ENCODE measurements around the gene RASIP1.

DNA sequence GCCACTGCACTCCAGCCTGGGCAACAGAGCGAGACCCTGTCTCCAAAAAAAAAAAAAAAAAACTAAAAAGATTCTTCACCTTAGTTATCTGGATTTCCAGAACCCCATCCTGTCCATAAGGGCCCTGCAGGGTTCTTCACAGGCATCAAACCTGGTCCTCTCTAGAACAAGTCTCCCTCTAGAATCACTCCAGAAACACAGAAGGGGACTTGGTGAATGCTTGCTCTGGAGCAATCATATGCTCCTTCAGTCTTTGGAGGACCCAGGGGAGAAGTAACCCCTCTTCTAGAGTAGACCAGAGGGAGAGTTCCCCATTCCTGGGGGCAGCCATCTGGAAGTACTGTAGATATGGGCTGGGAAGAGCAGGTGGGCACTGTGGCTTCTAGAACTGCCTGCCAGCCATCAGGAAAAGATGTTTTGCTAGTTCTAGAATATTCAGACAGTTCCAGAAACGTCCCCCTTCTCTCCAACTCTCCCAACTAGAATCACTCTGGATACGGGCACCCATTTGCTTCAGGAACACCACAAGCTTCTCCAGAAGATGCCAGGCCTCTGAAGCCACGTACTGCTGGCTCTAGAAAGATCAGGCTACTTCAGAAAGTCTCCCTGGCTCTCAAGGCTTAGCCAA, 9.3 kb upstream of the RASIP1 start:
- TF ChIP-seq YY1 (tag by site-specific recombination; IDR thresholded peaks at IDR 0.05) = no peak
- TF ChIP-seq, protein P1, sequence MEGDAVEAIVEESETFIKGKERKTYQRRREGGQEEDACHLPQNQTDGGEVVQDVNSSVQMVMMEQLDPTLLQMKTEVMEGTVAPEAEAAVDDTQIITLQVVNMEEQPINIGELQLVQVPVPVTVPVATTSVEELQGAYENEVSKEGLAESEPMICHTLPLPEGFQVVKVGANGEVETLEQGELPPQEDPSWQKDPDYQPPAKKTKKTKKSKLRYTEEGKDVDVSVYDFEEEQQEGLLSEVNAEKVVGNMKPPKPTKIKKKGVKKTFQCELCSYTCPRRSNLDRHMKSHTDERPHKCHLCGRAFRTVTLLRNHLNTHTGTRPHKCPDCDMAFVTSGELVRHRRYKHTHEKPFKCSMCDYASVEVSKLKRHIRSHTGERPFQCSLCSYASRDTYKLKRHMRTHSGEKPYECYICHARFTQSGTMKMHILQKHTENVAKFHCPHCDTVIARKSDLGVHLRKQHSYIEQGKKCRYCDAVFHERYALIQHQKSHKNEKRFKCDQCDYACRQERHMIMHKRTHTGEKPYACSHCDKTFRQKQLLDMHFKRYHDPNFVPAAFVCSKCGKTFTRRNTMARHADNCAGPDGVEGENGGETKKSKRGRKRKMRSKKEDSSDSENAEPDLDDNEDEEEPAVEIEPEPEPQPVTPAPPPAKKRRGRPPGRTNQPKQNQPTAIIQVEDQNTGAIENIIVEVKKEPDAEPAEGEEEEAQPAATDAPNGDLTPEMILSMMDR (tag by site-specific recombination; IDR thresholded peaks at IDR 0.05) = no peak
- TF ChIP-seq ZEB2 (tag by site-specific recombination; IDR thresholded peaks at IDR 0.05) = no peak
- no peak for TF ChIP-seq SCRT2 (tag by site-specific recombination; IDR thresholded peaks at IDR 0.05)
- TF ChIP-seq, protein P2, sequence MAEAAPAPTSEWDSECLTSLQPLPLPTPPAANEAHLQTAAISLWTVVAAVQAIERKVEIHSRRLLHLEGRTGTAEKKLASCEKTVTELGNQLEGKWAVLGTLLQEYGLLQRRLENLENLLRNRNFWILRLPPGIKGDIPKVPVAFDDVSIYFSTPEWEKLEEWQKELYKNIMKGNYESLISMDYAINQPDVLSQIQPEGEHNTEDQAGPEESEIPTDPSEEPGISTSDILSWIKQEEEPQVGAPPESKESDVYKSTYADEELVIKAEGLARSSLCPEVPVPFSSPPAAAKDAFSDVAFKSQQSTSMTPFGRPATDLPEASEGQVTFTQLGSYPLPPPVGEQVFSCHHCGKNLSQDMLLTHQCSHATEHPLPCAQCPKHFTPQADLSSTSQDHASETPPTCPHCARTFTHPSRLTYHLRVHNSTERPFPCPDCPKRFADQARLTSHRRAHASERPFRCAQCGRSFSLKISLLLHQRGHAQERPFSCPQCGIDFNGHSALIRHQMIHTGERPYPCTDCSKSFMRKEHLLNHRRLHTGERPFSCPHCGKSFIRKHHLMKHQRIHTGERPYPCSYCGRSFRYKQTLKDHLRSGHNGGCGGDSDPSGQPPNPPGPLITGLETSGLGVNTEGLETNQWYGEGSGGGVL (tag by site-specific recombination; IDR thresholded peaks at IDR 0.05) = no peak
- no peak for TF ChIP-seq ZNF114 (tag by site-specific recombination; IDR thresholded peaks at IDR 0.05)
- TF ChIP-seq, protein P3, sequence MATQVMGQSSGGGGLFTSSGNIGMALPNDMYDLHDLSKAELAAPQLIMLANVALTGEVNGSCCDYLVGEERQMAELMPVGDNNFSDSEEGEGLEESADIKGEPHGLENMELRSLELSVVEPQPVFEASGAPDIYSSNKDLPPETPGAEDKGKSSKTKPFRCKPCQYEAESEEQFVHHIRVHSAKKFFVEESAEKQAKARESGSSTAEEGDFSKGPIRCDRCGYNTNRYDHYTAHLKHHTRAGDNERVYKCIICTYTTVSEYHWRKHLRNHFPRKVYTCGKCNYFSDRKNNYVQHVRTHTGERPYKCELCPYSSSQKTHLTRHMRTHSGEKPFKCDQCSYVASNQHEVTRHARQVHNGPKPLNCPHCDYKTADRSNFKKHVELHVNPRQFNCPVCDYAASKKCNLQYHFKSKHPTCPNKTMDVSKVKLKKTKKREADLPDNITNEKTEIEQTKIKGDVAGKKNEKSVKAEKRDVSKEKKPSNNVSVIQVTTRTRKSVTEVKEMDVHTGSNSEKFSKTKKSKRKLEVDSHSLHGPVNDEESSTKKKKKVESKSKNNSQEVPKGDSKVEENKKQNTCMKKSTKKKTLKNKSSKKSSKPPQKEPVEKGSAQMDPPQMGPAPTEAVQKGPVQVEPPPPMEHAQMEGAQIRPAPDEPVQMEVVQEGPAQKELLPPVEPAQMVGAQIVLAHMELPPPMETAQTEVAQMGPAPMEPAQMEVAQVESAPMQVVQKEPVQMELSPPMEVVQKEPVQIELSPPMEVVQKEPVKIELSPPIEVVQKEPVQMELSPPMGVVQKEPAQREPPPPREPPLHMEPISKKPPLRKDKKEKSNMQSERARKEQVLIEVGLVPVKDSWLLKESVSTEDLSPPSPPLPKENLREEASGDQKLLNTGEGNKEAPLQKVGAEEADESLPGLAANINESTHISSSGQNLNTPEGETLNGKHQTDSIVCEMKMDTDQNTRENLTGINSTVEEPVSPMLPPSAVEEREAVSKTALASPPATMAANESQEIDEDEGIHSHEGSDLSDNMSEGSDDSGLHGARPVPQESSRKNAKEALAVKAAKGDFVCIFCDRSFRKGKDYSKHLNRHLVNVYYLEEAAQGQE (tag by site-specific recombination; IDR thresholded peaks at IDR 0.05) = no peak
- TF ChIP-seq KLF10 (tag by site-specific recombination; IDR thresholded peaks at IDR 0.05) = no peak
- TF ChIP-seq, protein P4, sequence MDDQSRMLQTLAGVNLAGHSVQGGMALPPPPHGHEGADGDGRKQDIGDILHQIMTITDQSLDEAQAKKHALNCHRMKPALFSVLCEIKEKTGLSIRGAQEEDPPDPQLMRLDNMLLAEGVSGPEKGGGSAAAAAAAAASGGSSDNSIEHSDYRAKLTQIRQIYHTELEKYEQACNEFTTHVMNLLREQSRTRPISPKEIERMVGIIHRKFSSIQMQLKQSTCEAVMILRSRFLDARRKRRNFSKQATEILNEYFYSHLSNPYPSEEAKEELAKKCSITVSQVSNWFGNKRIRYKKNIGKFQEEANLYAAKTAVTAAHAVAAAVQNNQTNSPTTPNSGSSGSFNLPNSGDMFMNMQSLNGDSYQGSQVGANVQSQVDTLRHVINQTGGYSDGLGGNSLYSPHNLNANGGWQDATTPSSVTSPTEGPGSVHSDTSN (CRISPR knock-in tag; IDR thresholded peaks at IDR 0.05) = no peak
- no peak for TF ChIP-seq ZNF324 (tag by site-specific recombination; IDR thresholded peaks at IDR 0.05)
- TF ChIP-seq TCF7L2 (IDR thresholded peaks at IDR 0.05; ENCODE audit: borderline replicate concordance, low read depth, low read length) = no peak
- TF ChIP-seq MEIS1 (CRISPR knock-in tag; IDR thresholded peaks at IDR 0.05; ENCODE audit: borderline replicate concordance) = no peak
